IMR-90 (cell line): ENCODE data around the gene ANKRD61. TPM values are rescaled to one million over a fixed set of nuclear protein-coding genes. Genes with fewer than 3 reads are reported as not detected.

Experiments
- ATAC-seq: fragments of 200-7000 bp; cut with Tn5 transposase; 2 replicates; pipeline ENCODE4 v1.9.1; 2020; ENCODE audit warnings: low read depth, mild to moderate bottlenecking, moderate library complexity
- BruUV-seq: library from RNA; stranded (reverse); fragments of 400-500 nt; replicated peaks from 2 replicates; lab custom pipeline; 2021; lab: Mats Ljungman, UMichigan
- CTCF ChIA-PET: fragments of 300-600 bp; formaldehyde crosslinking; extraction: SDS; loops from one replicate; lab custom pipeline; 2021; ENCODE audit warnings: antibody characterized with exemption; lab: Yijun Ruan, JAX
- POLR2A ChIA-PET: fragments of 300-600 bp; sonication (Branson Sonifier 250); formaldehyde crosslinking; loops from one replicate; lab custom pipeline; 2022; ENCODE audit warnings: antibody characterized with exemption; ENCODE audit not compliant: unreplicated experiment; lab: Charles Lee
- DNase-seq: peaks from one replicate; pipeline ENCODE4 v3.0.0; 2013
- H2AFZ ChIP-seq: replicated peaks from 2 replicates; pipeline ENCODE3; 2013; ENCODE audit warnings: low read length, mild to moderate bottlenecking; ENCODE audit not compliant: poor library complexity
- H2AK5ac ChIP-seq: 2 replicates; pipeline ENCODE4 v1.6.1; 2013; ENCODE audit warnings: low read depth, low read length, inconsistent platforms
- H2AK9ac ChIP-seq: replicated peaks from 2 replicates; pipeline ENCODE3; 2013; ENCODE audit warnings: mild to moderate bottlenecking, low read depth, low read length, moderate library complexity; ENCODE audit not compliant: poor library complexity
- H2BK120ac ChIP-seq: 2 replicates; pipeline ENCODE4 v1.6.1; 2013; ENCODE audit warnings: low read depth, low read length, inconsistent platforms
- H2BK15ac ChIP-seq: 3 replicates; pipeline ENCODE4 v1.6.1; 2013; ENCODE audit warnings: low read depth, low read length, inconsistent platforms
- H2BK20ac ChIP-seq: 2 replicates; pipeline ENCODE4 v1.6.1; 2013; ENCODE audit warnings: low read depth, mild to moderate bottlenecking, inconsistent platforms, low read length, moderate library complexity
- H2BK5ac ChIP-seq: 2 replicates; pipeline ENCODE4 v1.6.1; 2013; ENCODE audit warnings: mild to moderate bottlenecking, low read depth, low read length, inconsistent platforms; ENCODE audit not compliant: poor library complexity, severe bottlenecking
- H3K14ac ChIP-seq: replicated peaks from 2 replicates; pipeline ENCODE4 v1.6.1; 2013; ENCODE audit warnings: low read depth, low read length, inconsistent platforms
- H3K18ac ChIP-seq: 2 replicates; pipeline ENCODE4 v1.6.1; 2013; ENCODE audit warnings: low read depth, low read length, control low read depth
- H3K23ac ChIP-seq: 2 replicates; pipeline ENCODE4 v1.6.1; 2013; ENCODE audit warnings: low read depth, low read length, inconsistent platforms
- H3K27ac ChIP-seq: 2 replicates; pipeline ENCODE4 v1.5.1; 2013; ENCODE audit warnings: mild to moderate bottlenecking, control low read depth, low read length; ENCODE audit not compliant: insufficient read depth
- H3K27me3 ChIP-seq: 2 replicates; pipeline ENCODE4 v1.6.1; 2013; ENCODE audit warnings: low read length; ENCODE audit not compliant: control insufficient read depth, insufficient read depth
- H3K36me3 ChIP-seq: 2 replicates; pipeline ENCODE4 v1.6.1; 2013; ENCODE audit warnings: low read length, mixed read lengths; ENCODE audit not compliant: control insufficient read depth, insufficient read depth
- H3K4ac ChIP-seq: 2 replicates; pipeline ENCODE4 v1.6.1; 2013; ENCODE audit warnings: low read depth, low read length, inconsistent platforms
- H3K4me1 ChIP-seq: 2 replicates; pipeline ENCODE4 v1.6.1; 2013; ENCODE audit warnings: low read length, mixed read lengths; ENCODE audit not compliant: control insufficient read depth, insufficient read depth
- H3K4me2 ChIP-seq: 2 replicates; pipeline ENCODE4 v1.6.1; 2013; ENCODE audit warnings: low read depth, mild to moderate bottlenecking, control low read depth, low read length, moderate library complexity
- H3K4me3 ChIP-seq: 2 replicates; pipeline ENCODE4 v1.5.1; 2013; ENCODE audit warnings: low read depth, mild to moderate bottlenecking, control low read depth, low read length, moderate library complexity; ENCODE audit not compliant: insufficient read depth
- H3K56ac ChIP-seq: 2 replicates; pipeline ENCODE4 v1.6.1; 2013; ENCODE audit warnings: low read length, inconsistent platforms; ENCODE audit not compliant: insufficient read depth; ENCODE audit errors: extremely low read depth
- H3K79me1 ChIP-seq, 2 experiments: 2 replicates each; pipeline ENCODE4 v1.6.1; 2013; ENCODE audit warnings: low read length in 2 of 2, inconsistent platforms in 1 of 2, low read depth in 1 of 2
- H3K9ac ChIP-seq: 2 replicates; pipeline ENCODE4 v1.6.1; 2013; ENCODE audit warnings: low read depth, low read length, control low read depth
- H3K9me1 ChIP-seq: 2 replicates; pipeline ENCODE4 v1.6.1; 2013; ENCODE audit warnings: low read length, inconsistent platforms; ENCODE audit not compliant: insufficient read depth
- H3K9me3 ChIP-seq: 2 replicates; pipeline ENCODE4 v1.6.1; 2013; ENCODE audit warnings: low read length; ENCODE audit not compliant: control insufficient read depth, insufficient read depth
- H4K20me1 ChIP-seq: 2 replicates; pipeline ENCODE4 v1.6.1; 2013; ENCODE audit warnings: low read length, inconsistent platforms; ENCODE audit not compliant: insufficient read depth
- H4K5ac ChIP-seq: 2 replicates; pipeline ENCODE4 v1.6.1; 2013; ENCODE audit warnings: mild to moderate bottlenecking, low read depth, low read length, control low read depth
- H4K8ac ChIP-seq, 2 experiments: 2 replicates each; pipeline ENCODE4 v1.6.1; 2013; ENCODE audit warnings: low read depth in 2 of 2, low read length in 2 of 2, control low read depth in 1 of 2, inconsistent platforms in 1 of 2
- H4K91ac ChIP-seq: 2 replicates; pipeline ENCODE4 v1.6.1; 2013; ENCODE audit warnings: low read depth, low read length, inconsistent platforms; ENCODE audit not compliant: insufficient read depth
- BHLHE40 ChIP-seq: fragments of 150-350 bp; IDR thresholded peaks from 2 replicates; pipeline ENCODE4 v1.6.1; 2016; ENCODE audit warnings: mild to moderate bottlenecking, low read depth, low read length
- CHD1 ChIP-seq: IDR thresholded peaks from 2 replicates; pipeline ENCODE4 v1.6.1; 2012; ENCODE audit warnings: low read depth, low read length, improper control_type of control experiment
- MAZ ChIP-seq: IDR thresholded peaks from 2 replicates; pipeline ENCODE4 v1.6.1; 2012; ENCODE audit warnings: low read depth, mild to moderate bottlenecking, low read length, improper control_type of control experiment, moderate library complexity, borderline replicate concordance
- MXI1 ChIP-seq: IDR thresholded peaks from 2 replicates; pipeline ENCODE4 v1.6.1; 2012; ENCODE audit warnings: low read depth, mild to moderate bottlenecking, low read length, moderate library complexity, borderline replicate concordance
- NFE2L2 ChIP-seq: fragments of 150-350 bp; IDR thresholded peaks from 2 replicates; pipeline ENCODE4 v1.6.1; 2016; ENCODE audit warnings: low read depth, mild to moderate bottlenecking, low read length
- RAD21 ChIP-seq: IDR thresholded peaks from 2 replicates; pipeline ENCODE4 v1.6.1; 2012; ENCODE audit warnings: low read length, improper control_type of control experiment
- RCOR1 ChIP-seq: IDR thresholded peaks from 2 replicates; pipeline ENCODE4 v1.6.1; 2012; ENCODE audit warnings: mild to moderate bottlenecking, low read length, improper control_type of control experiment; ENCODE audit not compliant: insufficient replicate concordance
- RFX5 ChIP-seq: IDR thresholded peaks from 2 replicates; pipeline ENCODE4 v1.8.0; 2012; ENCODE audit warnings: low read depth, mild to moderate bottlenecking, low read length, moderate library complexity
- SMC3 ChIP-seq: fragments of 150-350 bp; IDR thresholded peaks from 2 replicates; pipeline ENCODE4 v1.6.1; 2016; ENCODE audit warnings: low read depth, mild to moderate bottlenecking, antibody characterized with exemption, low read length, moderate library complexity
- WGBS, 2 experiments: methylation state at CpG; one replicate each; pipeline versions ENCODE4 v1.1.5 to v1.1.7; 2013; ENCODE audit warnings: missing lambda C conversion rate in 2 of 2; ENCODE audit not compliant: insufficient read length in 1 of 2; ENCODE audit errors: extremely low coverage in 2 of 2; 5-methylcytosine and 5-hydroxymethylcytosine counted together
- dilution Hi-C: fragments of 300-500 bp; cut with HindIII; formaldehyde crosslinking; loops from one replicate; pipeline ENCODE4 v1.14.3; 2018; ENCODE audit warnings: low sequenced_read_pairs; ENCODE audit not compliant: unreplicated experiment
- in situ Hi-C: fragments of 300-500 bp; cut with MboI; formaldehyde crosslinking; loops from 3 replicates; pipeline ENCODE4 v1.14.3; 2019; ENCODE audit warnings: low sequenced_read_pairs, inconsistent platforms, mixed read lengths
- intact Hi-C: fragments of 100-400 bp; cut with micrococcal nuclease; formaldehyde crosslinking; loops from 2 replicates; pipeline ENCODE4 v1.10.0; 2022
- polyA plus RNA-seq, 3 experiments: library from polyadenylated mRNA; depleted of rRNA; stranded (reverse); fragments of >200 nt; gene quantifications; 2 replicates each; pipeline ENCODE4 v1.2.3, GENCODE V29; 2012; ENCODE audit warnings: low replicate concordance in 1 of 3
- total RNA-seq: library from RNA; depleted of rRNA; stranded (reverse); fragments of >200 nt; gene quantifications from 2 replicates; pipeline ENCODE4 v1.2.3, GENCODE V29; 2012
- TF ChIP-seq, protein P1 (sequence below): conservative IDR thresholded peaks from 2 replicates; pipeline ENCODE4 v1.5.1; 2012; ENCODE audit warnings: mild to moderate bottlenecking, low read depth, low read length, improper control_type of control experiment

The ANKRD61 gene
- total and polyA plus RNA-seq, 2 of the 4 experiments (the other 2 are of a cell fraction) = 0.17 to 0.36 TPM

DNA sequence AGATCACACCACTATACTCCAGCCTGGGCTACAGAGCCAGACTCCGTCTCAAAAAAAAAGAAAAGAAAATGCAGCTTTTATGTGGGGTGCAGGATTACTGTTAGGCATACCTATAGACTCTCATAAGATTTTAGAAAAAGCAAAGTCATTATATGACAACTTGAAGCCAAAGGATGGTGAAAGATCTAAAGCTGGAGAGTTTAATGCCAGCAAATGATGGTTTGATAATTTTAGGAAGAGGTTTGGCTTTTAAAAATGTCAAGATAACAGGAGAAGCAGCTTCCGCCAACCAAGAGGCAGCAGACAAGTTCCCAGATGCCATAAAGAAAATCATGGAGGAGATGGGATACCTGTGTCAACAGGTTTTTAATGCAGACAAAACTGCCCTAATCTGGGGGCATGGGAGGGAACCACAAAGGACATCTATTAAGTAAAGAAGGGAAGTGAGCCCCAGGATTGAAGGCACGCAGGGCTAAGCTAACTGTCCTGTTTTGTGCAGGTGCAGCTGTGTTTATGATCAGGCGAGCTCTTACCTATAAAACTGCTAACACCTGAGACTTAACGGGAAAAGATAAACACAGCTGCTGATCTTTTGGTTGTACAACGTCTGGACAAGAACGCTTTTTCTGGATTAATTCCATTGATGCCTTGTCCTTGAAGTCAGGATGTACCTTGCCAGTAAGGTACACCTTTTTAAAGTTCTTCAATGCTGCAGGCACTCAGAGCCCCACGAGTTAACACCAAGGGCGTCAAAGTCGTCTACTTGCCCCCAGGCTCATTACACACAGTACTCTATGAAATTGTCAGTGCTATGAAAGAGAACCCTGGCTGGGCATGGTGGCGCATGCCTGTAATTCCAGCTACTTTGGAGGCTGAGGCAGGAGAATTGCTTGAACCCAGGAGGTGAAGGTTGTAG lies 10.5 kb upstream of the ANKRD61 start:
- dilution Hi-C loops (no loop called here), intact Hi-C loops (no loop called here), in situ Hi-C loops (no loop called here)
- Histone ChIP-seq H2AK5ac (no peak overlapping the region), H3K4ac (no peak overlapping the region), H3K36me3 (peaks cover 65% of the 10 kb centered on the region), H3K79me1 (peaks cover 9 to 34% of the 10 kb centered on the region in 2 experiments), H2BK20ac (no peak overlapping the region), H4K5ac (no peak overlapping the region), H3K4me2 (no peak overlapping the region), H3K27ac (no peak overlapping the region), H4K8ac (no peak overlapping the region), H3K9me1 (peaks cover 4% of the 10 kb centered on the region), H4K20me1 (no peaks in the 10 kb centered on the region), H3K56ac (no peak overlapping the region), H3K9me3 (no peaks in the 10 kb centered on the region), H3K4me1 (peaks cover 5% of the 10 kb centered on the region), H2BK5ac (no peak overlapping the region), H3K4me3 (no peak overlapping the region), H2BK120ac (no peak overlapping the region), H2BK15ac (no peak overlapping the region), H4K91ac (no peak overlapping the region), H3K27me3 (no peaks in the 10 kb centered on the region), H3K18ac (no peak overlapping the region), H3K23ac (no peak overlapping the region), H2AK9ac (no peak overlapping the region), H3K14ac (no peak overlapping the region), H3K9ac (no peak overlapping the region), H2AFZ (no peak overlapping the region)
- no TSS peak for BruUV-seq
- no peak for ATAC-seq
- ChIA-PET POLR2A (no interaction called here), CTCF (no interaction called here)
- no peak for DNase-seq
- no peak for TF ChIP-seq RAD21
- TF ChIP-seq MXI1 = no peak
- TF ChIP-seq RCOR1 = no peak
- TF ChIP-seq, protein P1, sequence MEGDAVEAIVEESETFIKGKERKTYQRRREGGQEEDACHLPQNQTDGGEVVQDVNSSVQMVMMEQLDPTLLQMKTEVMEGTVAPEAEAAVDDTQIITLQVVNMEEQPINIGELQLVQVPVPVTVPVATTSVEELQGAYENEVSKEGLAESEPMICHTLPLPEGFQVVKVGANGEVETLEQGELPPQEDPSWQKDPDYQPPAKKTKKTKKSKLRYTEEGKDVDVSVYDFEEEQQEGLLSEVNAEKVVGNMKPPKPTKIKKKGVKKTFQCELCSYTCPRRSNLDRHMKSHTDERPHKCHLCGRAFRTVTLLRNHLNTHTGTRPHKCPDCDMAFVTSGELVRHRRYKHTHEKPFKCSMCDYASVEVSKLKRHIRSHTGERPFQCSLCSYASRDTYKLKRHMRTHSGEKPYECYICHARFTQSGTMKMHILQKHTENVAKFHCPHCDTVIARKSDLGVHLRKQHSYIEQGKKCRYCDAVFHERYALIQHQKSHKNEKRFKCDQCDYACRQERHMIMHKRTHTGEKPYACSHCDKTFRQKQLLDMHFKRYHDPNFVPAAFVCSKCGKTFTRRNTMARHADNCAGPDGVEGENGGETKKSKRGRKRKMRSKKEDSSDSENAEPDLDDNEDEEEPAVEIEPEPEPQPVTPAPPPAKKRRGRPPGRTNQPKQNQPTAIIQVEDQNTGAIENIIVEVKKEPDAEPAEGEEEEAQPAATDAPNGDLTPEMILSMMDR = no peak
- TF ChIP-seq MAZ = no peak
- no peak for TF ChIP-seq RFX5
- TF ChIP-seq CHD1 = no peak
- TF ChIP-seq NFE2L2 = no peak
- TF ChIP-seq BHLHE40 = no peak
- TF ChIP-seq SMC3 = no peak
- WGBS, 2 experiments = 89% methylated on average over 4 of the region's 11 CpGs; no CpG with 5 or more reads in 1 of the 2 experiments
